LNCAP (cell line): ENCODE results near the gene SLCO3A1.
A peak's percentile ranks its signal among the peaks of the same experiment; 100 is the strongest.

ENCODE experiments used
- TF ChIP-seq, protein P1 (sequence below): fragments of 450-650 bp; IDR thresholded peaks from 2 replicates; pipeline ENCODE4 v1.5.1; 2017; ENCODE audit warnings: mild to moderate bottlenecking

The SLCO3A1 gene

DNA sequence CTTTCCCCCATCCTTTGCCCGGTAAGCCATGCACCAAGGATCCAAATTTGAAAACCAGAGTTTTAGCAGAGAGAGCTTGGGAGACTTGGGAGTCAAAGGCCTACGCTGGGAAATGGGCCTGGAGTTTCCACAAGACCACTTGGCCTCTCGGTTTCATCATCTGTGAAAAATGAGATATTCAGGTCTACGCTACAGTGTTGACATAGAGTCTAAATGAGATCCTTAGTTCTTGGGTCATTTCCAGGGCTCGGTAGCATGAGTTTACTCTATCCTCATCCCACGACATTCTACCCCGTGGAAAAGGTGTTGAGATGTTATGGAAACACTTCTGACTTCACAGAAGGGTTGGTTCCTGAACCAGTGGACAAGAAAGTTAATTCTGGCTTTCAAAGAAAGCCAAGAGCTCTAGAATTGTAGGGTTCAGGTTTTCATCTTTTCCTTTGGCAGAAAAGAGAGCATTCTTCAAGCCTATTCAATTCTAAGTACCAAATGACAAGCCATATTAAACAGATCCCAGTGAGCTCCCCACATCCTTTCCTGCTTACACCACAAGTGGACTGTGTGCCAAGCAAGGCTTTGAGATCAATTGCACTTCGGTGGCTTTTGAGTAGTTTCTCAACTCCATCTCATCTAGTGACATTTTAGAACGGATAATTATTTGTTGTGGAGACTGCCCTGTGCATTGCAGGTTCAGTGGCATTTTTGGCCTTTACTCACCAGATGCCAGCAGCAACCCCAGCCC, 219.7 kb downstream of the SLCO3A1 start:
- TF ChIP-seq, protein P1, sequence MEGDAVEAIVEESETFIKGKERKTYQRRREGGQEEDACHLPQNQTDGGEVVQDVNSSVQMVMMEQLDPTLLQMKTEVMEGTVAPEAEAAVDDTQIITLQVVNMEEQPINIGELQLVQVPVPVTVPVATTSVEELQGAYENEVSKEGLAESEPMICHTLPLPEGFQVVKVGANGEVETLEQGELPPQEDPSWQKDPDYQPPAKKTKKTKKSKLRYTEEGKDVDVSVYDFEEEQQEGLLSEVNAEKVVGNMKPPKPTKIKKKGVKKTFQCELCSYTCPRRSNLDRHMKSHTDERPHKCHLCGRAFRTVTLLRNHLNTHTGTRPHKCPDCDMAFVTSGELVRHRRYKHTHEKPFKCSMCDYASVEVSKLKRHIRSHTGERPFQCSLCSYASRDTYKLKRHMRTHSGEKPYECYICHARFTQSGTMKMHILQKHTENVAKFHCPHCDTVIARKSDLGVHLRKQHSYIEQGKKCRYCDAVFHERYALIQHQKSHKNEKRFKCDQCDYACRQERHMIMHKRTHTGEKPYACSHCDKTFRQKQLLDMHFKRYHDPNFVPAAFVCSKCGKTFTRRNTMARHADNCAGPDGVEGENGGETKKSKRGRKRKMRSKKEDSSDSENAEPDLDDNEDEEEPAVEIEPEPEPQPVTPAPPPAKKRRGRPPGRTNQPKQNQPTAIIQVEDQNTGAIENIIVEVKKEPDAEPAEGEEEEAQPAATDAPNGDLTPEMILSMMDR = no peak

DNA sequence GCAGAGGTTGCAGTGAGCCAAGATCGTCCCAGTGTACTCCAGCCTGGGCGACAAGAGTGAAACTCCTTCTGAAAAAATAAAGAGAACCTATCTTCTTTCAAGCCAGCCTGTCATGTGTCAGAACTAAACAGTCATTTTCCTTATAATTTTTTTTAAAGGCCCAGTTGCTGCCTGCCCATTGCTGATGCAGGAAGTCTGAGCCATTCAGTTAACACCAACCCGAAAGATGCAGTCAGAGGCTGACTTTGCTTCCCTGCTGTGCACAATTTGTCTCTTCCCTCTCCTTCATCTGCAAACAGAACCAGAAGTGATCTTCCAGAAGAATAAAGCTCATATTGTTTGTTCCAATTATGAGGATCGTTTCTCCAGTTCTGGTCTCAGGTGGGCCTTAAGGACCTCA, 220.6 kb downstream of the SLCO3A1 start:
- TF ChIP-seq, protein P1 = no peak

DNA sequence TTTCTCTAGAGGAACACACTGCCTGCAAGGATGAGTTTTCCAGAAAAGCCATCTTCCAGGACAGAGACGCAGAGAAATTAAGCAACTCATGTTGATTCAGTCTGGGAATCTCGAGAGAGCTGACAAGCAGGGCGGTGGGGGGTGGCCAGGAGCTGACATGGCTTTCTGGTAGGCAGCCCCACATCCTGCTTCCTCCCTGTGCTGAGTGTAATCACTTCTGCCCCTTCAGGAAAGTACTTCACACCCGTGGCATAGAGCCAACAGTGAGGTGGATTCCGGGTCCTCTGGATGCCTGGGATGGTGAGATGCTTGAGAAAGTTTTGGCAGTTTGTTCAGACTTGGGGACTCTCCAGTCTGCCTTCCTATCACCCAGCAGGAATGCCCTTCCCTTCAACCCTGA, 221.1 kb downstream of the SLCO3A1 start:
- TF ChIP-seq, protein P1 = no peak

DNA sequence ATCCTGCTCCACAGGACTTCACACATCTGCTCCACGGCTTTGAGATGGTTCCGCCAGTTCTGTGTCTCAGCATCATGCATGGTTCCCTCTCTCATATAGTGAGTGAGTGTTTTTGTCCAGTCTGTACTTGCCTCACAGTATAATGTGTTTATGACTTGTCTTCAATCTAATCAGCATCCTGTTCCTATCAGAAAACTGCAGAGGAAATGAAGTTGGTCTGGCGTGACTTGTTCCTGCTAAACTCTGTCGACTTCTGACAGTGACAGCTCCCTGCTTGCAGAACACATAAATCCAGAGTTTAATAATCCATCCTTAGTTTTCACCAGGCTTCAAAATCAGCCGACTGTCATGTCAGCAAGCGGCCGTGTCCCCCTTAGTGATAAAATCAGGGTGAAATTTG, 222.3 kb downstream of the SLCO3A1 start:
- TF ChIP-seq, protein P1 = no peak

DNA sequence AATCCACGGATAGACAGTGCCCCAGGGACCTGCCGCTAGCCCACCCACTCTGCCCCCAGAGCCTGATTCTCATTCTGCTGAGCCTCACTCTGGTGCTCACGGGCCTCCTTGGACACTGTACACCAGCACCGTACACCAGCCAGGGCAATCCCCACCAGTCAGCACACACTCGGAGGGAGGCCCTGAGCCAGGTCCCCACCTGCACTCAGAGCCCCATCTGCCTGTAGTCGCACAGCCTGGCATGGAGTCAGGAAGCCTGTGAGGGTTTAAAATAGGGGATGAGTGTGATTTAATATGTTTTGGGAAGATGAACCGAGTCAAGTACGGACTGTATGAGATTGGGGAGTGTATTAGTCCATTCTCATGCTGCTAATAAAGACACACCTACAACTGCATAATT, 223.0 kb downstream of the SLCO3A1 start:
- TF ChIP-seq, protein P1 = no peak

DNA sequence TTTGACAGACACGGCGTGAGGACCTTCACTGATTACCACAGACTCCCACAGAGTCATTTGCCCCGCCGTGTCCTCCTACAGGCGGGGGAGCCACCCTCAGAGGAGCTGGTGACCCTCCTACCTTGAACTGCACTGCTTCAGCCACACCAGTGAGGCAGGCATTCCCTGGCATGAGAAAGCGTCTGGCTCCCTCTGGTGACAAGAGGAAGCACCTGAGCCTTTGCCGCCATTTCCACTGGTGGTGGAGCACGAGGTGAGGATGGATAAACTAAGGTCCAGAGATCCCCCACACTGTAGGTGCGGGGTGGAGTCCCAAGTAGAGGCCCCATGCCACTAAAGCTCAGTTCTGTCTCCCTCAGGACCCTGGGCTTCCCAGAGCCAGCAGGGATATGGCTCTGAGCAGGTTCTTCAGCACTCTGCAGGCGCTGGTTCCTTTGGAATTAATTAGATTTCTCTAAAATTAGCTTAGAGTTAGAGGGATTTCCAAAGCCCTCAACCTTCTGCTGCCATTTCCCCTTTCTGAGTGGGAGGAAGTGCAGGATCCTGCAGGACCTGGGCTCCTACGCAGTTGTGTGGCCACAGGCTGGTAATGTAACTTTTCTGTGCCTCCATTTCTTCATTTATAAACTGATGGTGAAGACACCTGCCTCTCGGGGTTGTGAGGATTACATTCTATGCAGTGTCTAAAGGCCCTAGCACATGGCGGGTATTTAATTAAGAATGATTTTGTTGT, 224.0 kb downstream of the SLCO3A1 start:
- TF ChIP-seq, protein P1 = peak; percentile 79

DNA sequence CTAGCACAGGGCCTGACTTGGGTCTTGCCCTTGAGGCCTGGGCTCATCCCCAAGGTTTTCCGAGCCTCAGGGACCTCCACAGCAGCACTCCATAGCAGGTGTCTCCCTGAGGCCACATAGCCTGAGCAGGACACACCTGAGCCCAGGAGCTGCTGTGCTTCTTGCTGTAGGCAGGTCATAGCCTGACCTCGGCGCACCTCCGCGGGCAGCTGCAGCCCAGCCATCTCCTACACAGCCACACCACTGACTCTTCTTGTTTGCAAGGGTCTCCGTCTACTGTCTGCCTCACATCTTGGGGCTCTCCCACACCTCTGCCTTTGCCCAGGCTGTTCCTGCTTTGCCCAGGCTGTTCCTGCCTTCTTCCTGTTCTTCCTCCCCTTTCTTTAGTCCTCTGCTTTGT, 224.8 kb downstream of the SLCO3A1 start:
- TF ChIP-seq, protein P1 = no peak
